GM12873 (cell line): ENCODE data around the gene SNRPA.

Source experiments
- CTCF ChIP-seq: IDR thresholded peaks from 2 replicates; pipeline ENCODE4 v1.5.1; 2012; ENCODE audit warnings: low read depth, mild to moderate bottlenecking, moderate library complexity, low read length, control low read depth; ENCODE audit not compliant: insufficient read depth; ENCODE audit errors: missing control alignments

Gene SNRPA

GRCh38 chr19:40739871-40740703, 10.9 kb upstream of the SNRPA start:
- TF ChIP-seq CTCF, result no peak

- no peak for TF ChIP-seq CTCF
These were observed 10.3 kb upstream of the SNRPA start for GRCh38 chr19:40740747-40741146.

GRCh38 chr19:40741527-40742390, 9.2 kb upstream of the SNRPA start:
- no peak for TF ChIP-seq CTCF

GRCh38 chr19:40742477-40742876, 8.5 kb upstream of the SNRPA start:
- no peak for TF ChIP-seq CTCF

- no peak for TF ChIP-seq CTCF
These were observed 8.1 kb upstream of the SNRPA start for GRCh38 chr19:40742886-40743285.

- TF ChIP-seq CTCF, result no peak
These were observed 7.1 kb upstream of the SNRPA start for GRCh38 chr19:40743926-40744325.
